HepG2 (cell line): Measurements from ENCODE around the gene OVOL2. TPM values are rescaled to one million over a fixed set of nuclear protein-coding genes. Genes with fewer than 3 reads are reported as not detected.

Experiments used
- AKAP8 ChIP-seq: sonication (generic); formaldehyde crosslinking; IDR thresholded peaks from 2 replicates; pipeline ENCODE4 v1.5.1; 2020; ENCODE audit warnings: mild to moderate bottlenecking, missing genetic modification reagents
- BCL6 ChIP-seq: IDR thresholded peaks from 2 replicates; pipeline ENCODE4 v1.6.1; 2016; ENCODE audit warnings: missing genetic modification reagents, missing compliant biosample characterization
- GATAD2A ChIP-seq: IDR thresholded peaks from 2 replicates; pipeline ENCODE4 v1.6.1; 2016
- KDM2A ChIP-seq: sonication (generic); formaldehyde crosslinking; IDR thresholded peaks from 2 replicates; pipeline ENCODE4 v1.4.0; 2020; ENCODE audit warnings: low read depth, missing genetic modification reagents, borderline replicate concordance
- KLF16 ChIP-seq, 2 experiments: sonication (generic) in 1 of 2; formaldehyde crosslinking in 1 of 2; IDR thresholded peaks; 2 replicates each; pipeline versions ENCODE4 v1.6.1 to v1.8.0; 2016 to 2023; ENCODE audit warnings: missing genetic modification reagents in 2 of 2, missing compliant biosample characterization in 1 of 2
- MIER3 ChIP-seq: IDR thresholded peaks from 2 replicates; pipeline ENCODE4 v1.6.1; 2016; ENCODE audit warnings: missing compliant biosample characterization, borderline replicate concordance
- NFRKB ChIP-seq: fragments of 450-650 bp; IDR thresholded peaks from 2 replicates; pipeline ENCODE4 v1.6.1; 2017
- REPIN1 ChIP-seq: sonication (generic); formaldehyde crosslinking; IDR thresholded peaks from 2 replicates; pipeline ENCODE4 v1.8.0; 2022; ENCODE audit warnings: missing genetic modification reagents, low read depth, mild to moderate bottlenecking, borderline replicate concordance
- RXRA ChIP-seq: sonication (generic); formaldehyde crosslinking; IDR thresholded peaks from 2 replicates; pipeline ENCODE4 v1.5.1; 2020; ENCODE audit warnings: missing genetic modification reagents
- SNAI1 ChIP-seq: sonication (generic); formaldehyde crosslinking; IDR thresholded peaks from 2 replicates; pipeline ENCODE4 v1.5.0; 2020; ENCODE audit warnings: mild to moderate bottlenecking, missing genetic modification reagents, borderline replicate concordance
- YEATS4 ChIP-seq: sonication (generic); formaldehyde crosslinking; IDR thresholded peaks from 2 replicates; pipeline ENCODE4 v1.4.0; 2020; ENCODE audit warnings: missing genetic modification reagents, borderline replicate concordance
- ZFP41 ChIP-seq: sonication (generic); formaldehyde crosslinking; IDR thresholded peaks from 2 replicates; pipeline ENCODE4 v1.4.0; 2020; ENCODE audit warnings: mild to moderate bottlenecking, missing genetic modification reagents, borderline replicate concordance
- ZNF382 ChIP-seq: sonication (generic); formaldehyde crosslinking; IDR thresholded peaks from 2 replicates; pipeline ENCODE4 v1.5.0; 2020; ENCODE audit warnings: missing genetic modification reagents, mild to moderate bottlenecking, borderline replicate concordance
- ZNF547 ChIP-seq: sonication (generic); formaldehyde crosslinking; IDR thresholded peaks from 2 replicates; pipeline ENCODE4 v1.5.1; 2020; ENCODE audit warnings: mild to moderate bottlenecking, missing genetic modification reagents
- ZNF709 ChIP-seq: sonication (generic); formaldehyde crosslinking; IDR thresholded peaks from 2 replicates; pipeline ENCODE4 v1.5.0; 2020; ENCODE audit warnings: mild to moderate bottlenecking, missing genetic modification reagents
- ZNF891 ChIP-seq: sonication (generic); formaldehyde crosslinking; IDR thresholded peaks from 2 replicates; pipeline ENCODE4 v1.5.0; 2020; ENCODE audit warnings: mild to moderate bottlenecking, missing genetic modification reagents
- polyA plus RNA-seq, 8 experiments: library from polyadenylated mRNA; depleted of rRNA in 3 of 8; stranded (reverse) in 7 of 8; unstranded in 1 of 8; fragments of >200 nt; fragmentation: Illumina TruSeq in 4 of 8; extraction: Trizol in 4 of 8; gene quantifications; 2 replicates each; pipeline versions ENCODE4 v1.2.1 to v1.2.3, GENCODE V29; 2011 to 2016; ENCODE audit warnings: low read depth in 4 of 8, missing spikeins in 1 of 8, mixed read lengths in 1 of 8; ENCODE audit not compliant: insufficient read depth in 1 of 8
- total RNA-seq, 5 experiments: library from RNA; depleted of rRNA; stranded (reverse); fragments of >200 nt; fragmentation: Illumina TruSeq; extraction: Trizol; gene quantifications; 2 replicates each; pipeline ENCODE4 v1.2.3, GENCODE V29; 2016; ENCODE audit warnings: low read depth in 1 of 5
- TF ChIP-seq, protein P1 (sequence below): IDR thresholded peaks from 2 replicates; pipeline ENCODE4 v1.6.1; 2016; ENCODE audit warnings: control low read depth
- TF ChIP-seq, protein P2 (sequence below): sonication (generic); formaldehyde crosslinking; IDR thresholded peaks from 2 replicates; pipeline ENCODE4 v1.9.0; 2022; ENCODE audit warnings: missing genetic modification reagents, mild to moderate bottlenecking, borderline replicate concordance
- TF ChIP-seq, protein P3 (sequence below): IDR thresholded peaks from 2 replicates; pipeline ENCODE4 v1.6.1; 2016
- TF ChIP-seq, protein P4 (sequence below): sonication (generic); formaldehyde crosslinking; IDR thresholded peaks from 2 replicates; pipeline ENCODE4; 2020; ENCODE audit warnings: missing genetic modification reagents, mild to moderate bottlenecking, borderline replicate concordance

The OVOL2 gene
- total and polyA plus RNA-seq, 2 of the 13 experiments (the other 11 are each of a cell fraction or from before 2014, with no cell fraction given): 0.20 to 0.31 TPM

DNA sequence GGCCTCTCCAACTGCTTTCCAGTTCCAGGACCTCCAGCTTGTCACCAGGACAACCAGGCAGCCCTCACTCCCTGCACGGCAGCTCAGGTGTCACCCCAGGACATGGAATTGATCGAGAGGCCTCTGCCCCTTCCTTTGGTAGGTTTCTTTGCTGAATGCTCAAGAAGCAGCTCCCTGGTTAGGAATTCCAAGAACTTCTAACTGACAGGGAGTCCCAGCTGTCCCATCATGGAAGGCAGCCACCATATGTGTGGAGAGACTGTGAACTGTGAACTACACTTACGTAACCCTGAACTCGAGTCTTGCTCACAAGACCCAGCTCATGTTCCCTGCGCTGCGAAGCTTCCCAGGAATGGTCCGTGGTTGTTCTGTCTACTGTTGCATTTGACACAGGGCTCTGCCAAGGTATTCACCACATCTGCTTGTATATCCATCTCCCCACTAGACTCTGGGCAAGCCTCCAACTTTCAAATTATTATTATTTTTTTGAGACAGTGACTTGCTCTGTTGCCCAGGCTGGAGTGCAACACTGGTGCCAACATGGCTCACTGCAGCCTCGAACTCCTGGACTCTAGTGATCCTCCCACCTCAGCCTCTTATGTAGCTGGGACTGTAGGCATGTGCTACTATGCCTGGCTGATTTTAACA is 53.2 kb downstream of the OVOL2 start (continued):
- peak; percentile 31; the same call in 1 of the 2 replicates for TF ChIP-seq YEATS4 (CRISPR knock-in tag)
- TF ChIP-seq REPIN1: peak; percentile 52; the same call in 1 of the 2 replicates
- no peak for TF ChIP-seq ZNF382 (CRISPR knock-in tag)
- no peak for TF ChIP-seq AKAP8 (CRISPR knock-in tag)
- 0 out of 4 replicates have a peak, but pooled peaks of 1 of the 2 experiments have one; percentile 28 for TF ChIP-seq KLF16 (CRISPR knock-in tag; IDR thresholded peaks at IDR 0.05)
- TF ChIP-seq, protein P1, sequence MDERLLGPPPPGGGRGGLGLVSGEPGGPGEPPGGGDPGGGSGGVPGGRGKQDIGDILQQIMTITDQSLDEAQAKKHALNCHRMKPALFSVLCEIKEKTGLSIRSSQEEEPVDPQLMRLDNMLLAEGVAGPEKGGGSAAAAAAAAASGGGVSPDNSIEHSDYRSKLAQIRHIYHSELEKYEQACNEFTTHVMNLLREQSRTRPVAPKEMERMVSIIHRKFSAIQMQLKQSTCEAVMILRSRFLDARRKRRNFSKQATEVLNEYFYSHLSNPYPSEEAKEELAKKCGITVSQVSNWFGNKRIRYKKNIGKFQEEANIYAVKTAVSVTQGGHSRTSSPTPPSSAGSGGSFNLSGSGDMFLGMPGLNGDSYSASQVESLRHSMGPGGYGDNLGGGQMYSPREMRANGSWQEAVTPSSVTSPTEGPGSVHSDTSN (CRISPR knock-in tag): 0 out of 2 replicates have a peak, but pooled peaks have one; percentile 50
- TF ChIP-seq RXRA (CRISPR knock-in tag): peak; percentile 53; the same call in 1 of the 2 replicates
- no peak for TF ChIP-seq SNAI1 (CRISPR knock-in tag)
- TF ChIP-seq ZNF709 (CRISPR knock-in tag): 0 out of 2 replicates have a peak, but pooled peaks have one; percentile 55
- 0 out of 2 replicates have a peak, but pooled peaks have one; percentile 18 for TF ChIP-seq ZNF547
- no peak; the same call in 1 of the 2 replicates for TF ChIP-seq ZNF891
- TF ChIP-seq, protein P2, sequence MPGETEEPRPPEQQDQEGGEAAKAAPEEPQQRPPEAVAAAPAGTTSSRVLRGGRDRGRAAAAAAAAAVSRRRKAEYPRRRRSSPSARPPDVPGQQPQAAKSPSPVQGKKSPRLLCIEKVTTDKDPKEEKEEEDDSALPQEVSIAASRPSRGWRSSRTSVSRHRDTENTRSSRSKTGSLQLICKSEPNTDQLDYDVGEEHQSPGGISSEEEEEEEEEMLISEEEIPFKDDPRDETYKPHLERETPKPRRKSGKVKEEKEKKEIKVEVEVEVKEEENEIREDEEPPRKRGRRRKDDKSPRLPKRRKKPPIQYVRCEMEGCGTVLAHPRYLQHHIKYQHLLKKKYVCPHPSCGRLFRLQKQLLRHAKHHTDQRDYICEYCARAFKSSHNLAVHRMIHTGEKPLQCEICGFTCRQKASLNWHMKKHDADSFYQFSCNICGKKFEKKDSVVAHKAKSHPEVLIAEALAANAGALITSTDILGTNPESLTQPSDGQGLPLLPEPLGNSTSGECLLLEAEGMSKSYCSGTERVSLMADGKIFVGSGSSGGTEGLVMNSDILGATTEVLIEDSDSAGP (CRISPR knock-in tag): 0 out of 2 replicates have a peak, but pooled peaks have one; percentile 45
- TF ChIP-seq GATAD2A (CRISPR knock-in tag): peak; percentile 76
- TF ChIP-seq MIER3: peak; percentile 42; the same call in 1 of the 2 replicates
- TF ChIP-seq, protein P3, sequence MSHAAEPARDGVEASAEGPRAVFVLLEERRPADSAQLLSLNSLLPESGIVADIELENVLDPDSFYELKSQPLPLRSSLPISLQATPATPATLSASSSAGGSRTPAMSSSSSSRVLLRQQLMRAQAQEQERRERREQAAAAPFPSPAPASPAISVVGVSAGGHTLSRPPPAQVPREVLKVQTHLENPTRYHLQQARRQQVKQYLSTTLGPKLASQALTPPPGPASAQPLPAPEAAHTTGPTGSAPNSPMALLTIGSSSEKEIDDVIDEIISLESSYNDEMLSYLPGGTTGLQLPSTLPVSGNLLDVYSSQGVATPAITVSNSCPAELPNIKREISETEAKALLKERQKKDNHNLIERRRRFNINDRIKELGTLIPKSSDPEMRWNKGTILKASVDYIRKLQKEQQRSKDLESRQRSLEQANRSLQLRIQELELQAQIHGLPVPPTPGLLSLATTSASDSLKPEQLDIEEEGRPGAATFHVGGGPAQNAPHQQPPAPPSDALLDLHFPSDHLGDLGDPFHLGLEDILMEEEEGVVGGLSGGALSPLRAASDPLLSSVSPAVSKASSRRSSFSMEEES (CRISPR knock-in tag): peak; percentile 76; the same call in 1 of the 2 replicates
- no peak for TF ChIP-seq NFRKB
- TF ChIP-seq BCL6: peak; percentile 79
- TF ChIP-seq KDM2A (CRISPR knock-in tag): peak; percentile 68
- TF ChIP-seq, protein P4, sequence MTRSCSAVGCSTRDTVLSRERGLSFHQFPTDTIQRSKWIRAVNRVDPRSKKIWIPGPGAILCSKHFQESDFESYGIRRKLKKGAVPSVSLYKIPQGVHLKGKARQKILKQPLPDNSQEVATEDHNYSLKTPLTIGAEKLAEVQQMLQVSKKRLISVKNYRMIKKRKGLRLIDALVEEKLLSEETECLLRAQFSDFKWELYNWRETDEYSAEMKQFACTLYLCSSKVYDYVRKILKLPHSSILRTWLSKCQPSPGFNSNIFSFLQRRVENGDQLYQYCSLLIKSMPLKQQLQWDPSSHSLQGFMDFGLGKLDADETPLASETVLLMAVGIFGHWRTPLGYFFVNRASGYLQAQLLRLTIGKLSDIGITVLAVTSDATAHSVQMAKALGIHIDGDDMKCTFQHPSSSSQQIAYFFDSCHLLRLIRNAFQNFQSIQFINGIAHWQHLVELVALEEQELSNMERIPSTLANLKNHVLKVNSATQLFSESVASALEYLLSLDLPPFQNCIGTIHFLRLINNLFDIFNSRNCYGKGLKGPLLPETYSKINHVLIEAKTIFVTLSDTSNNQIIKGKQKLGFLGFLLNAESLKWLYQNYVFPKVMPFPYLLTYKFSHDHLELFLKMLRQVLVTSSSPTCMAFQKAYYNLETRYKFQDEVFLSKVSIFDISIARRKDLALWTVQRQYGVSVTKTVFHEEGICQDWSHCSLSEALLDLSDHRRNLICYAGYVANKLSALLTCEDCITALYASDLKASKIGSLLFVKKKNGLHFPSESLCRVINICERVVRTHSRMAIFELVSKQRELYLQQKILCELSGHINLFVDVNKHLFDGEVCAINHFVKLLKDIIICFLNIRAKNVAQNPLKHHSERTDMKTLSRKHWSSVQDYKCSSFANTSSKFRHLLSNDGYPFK (CRISPR knock-in tag): 0 out of 2 replicates have a peak, but pooled peaks have one; percentile 27
- 0 out of 2 replicates have a peak, but pooled peaks have one; percentile 53 for TF ChIP-seq ZFP41 (CRISPR knock-in tag)
- TF ChIP-seq, all 625 proteins: peak for 88
